ENCODE measurements around the gene FBXL16.

Gene FBXL16

DNA sequence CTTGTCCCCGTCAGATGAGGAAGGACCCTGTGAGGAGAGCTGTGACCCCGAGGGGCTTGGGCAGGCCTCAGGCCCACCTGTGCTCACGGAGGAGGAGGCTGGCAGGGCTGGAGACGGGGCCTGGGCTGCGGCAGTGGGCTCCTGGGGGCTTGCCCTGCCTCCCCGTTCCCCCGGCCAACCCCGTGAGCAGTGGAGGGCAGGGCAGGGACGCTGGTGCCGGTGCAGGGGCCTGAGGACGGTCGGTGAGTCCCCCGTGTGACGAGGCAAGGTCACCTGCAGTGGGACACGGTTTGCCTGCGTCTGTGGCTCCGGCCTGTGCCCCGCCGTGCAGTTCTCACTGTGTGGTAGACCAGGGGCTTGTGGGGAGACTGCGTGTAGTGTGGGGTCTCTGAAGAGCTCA, 46.0 kb downstream of the FBXL16 start:
- no peak for DNase-seq

- no peak for DNase-seq
Observed at GRCh38 chr16:658679-659571, 46.7 kb downstream of the FBXL16 start.

- DNase-seq, result no peak
Observed at GRCh38 chr16:657487-657886, 48.1 kb downstream of the FBXL16 start.

GRCh38 chr16:654034-654433, 51.6 kb downstream of the FBXL16 start:
- DNase-seq, result no peak

- no peak for DNase-seq
Observed at GRCh38 chr16:652454-653305, 52.9 kb downstream of the FBXL16 start.

DNA sequence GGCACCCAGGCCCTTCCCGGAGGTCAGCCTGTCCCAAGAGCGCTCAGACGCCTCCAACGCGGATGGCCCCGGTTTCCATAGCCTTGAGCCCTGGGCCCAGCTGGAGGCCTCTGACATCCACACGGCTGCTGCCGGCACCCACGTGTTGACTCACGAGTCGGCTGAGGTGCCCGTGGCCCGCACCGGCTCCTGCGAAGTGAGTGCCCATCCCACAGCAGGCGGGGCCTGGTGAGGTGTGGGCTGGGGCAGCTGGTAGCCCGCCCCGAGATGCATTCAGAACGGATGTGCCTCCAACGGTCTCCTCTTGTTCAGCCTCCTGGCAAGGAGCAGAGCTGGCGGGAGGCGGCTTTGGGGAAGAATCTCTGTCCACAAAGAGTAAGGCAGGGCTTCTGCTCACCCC, 53.8 kb downstream of the FBXL16 start:
- DNase-seq, result no peak

GRCh38 chr16:649631-650030, 56.0 kb downstream of the FBXL16 start:
- DNase-seq, result no peak

- DNase-seq, result peak; percentile 88
Observed at GRCh38 chr16:648781-649589, 56.6 kb downstream of the FBXL16 start, which contains the start of gene WDR90. Gene WDR90, plus strand, starts transcription at chr16:649365. Its CDS starts 52 bp downstream, at chr16:649417.

DNA sequence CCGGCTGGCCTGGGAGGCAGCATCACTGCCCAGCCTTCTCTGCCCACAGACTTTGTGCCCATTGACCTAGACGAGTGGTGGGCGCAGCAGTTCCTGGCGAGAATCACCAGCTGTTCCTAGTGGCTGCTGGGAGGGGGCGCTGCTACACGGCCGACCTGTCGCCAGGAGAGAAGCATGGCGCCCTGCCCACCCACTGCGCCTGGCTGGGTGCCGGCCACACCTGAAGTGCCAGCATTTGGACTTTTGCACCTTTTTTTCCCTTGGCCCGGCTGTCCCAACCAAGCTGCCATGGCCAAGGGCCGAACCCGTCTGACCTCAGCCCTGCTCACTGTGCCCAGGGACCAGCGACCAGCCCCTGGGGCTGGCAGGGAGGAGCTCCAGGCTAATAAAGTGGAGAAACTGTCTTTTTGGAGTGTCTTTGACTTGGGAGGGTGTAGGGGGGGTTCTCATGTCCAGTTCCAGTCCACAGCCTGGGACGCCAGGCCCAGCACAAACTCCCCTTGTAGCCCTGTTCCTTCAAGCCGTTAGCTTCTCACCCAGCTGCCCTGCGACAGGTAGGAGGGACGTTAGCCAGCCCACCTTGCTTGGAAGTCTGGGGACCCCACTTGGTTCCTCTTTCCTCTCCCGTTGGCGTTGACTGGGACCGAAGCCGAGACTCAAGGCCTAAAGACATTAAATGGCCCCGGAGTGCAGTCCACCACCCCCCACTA, 57.4 kb downstream of the FBXL16 start:
- peak; percentile 25 for DNase-seq

GRCh38 chr16:647173-647902, 58.3 kb downstream of the FBXL16 start:
- no peak for DNase-seq

GRCh38 chr16:646679-647172, 58.9 kb downstream of the FBXL16 start:
- no peak for DNase-seq

- DNase-seq, result no peak
Observed at GRCh38 chr16:645852-646678, 59.5 kb downstream of the FBXL16 start.

GRCh38 chr16:644556-644955, 61.0 kb downstream of the FBXL16 start:
- no peak for DNase-seq

- DNase-seq, result no peak
Observed at GRCh38 chr16:643050-643368, 62.6 kb downstream of the FBXL16 start.

Data from NCI-H1436 (cell line).